ENCODE measurements around the gene SPATA13. TPM values are rescaled to one million over a fixed set of nuclear protein-coding genes. Genes with fewer than 3 reads are reported as not detected.
"Not testable (repeated sequence)": the region's sequence is repeated elsewhere in the genome, so short reads cannot be mapped to it uniquely, and the experiment has no call there.

The SPATA13 gene
- total RNA-seq, 1 experiment from 2014 or later = 14.1 TPM

DNA sequence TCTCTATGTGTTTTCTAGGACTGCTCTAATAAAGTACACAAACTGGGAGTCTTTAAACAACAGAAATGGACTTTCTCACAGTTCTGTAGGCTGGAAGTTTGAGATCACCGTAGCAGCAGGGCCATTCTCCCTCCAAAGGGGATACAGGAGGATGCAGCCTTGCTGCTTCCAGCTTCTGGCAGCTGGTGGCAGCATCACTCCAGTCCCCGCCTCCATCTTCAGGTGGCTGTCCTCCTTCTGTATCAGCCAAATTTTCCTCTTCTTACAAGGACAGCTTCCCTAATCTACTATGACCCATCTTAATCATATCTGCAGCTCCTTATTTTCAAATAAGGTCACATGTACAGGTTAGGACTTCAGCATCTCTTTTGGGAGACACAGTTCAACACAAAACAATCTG, 161.9 kb downstream of the SPATA13 start:
- not testable (repeated sequence) for H3K27me3 ChIP-seq (ENCODE audit: insufficient read depth, low read length); H2BK15ac ChIP-seq (ENCODE audit: low read depth, low read length); H3K4me1 ChIP-seq (ENCODE audit: insufficient read depth, low read length); H3K9me3 Mint-ChIP-seq; H3T11ph ChIP-seq (ENCODE audit: low read length); H3K9ac ChIP-seq (ENCODE audit: extremely low read depth, insufficient read length, low read length); H3K4me1 Mint-ChIP-seq; H2BK5ac ChIP-seq (ENCODE audit: insufficient read length, low read length); H4K91ac ChIP-seq (ENCODE audit: insufficient read length, low read depth, low read length); H3K23me2 ChIP-seq (ENCODE audit: insufficient read length, low read depth, low read length, poor library complexity, severe bottlenecking); DNase-seq; H4K5ac ChIP-seq (ENCODE audit: insufficient read length, low read depth, low read length); H2AK5ac ChIP-seq (ENCODE audit: insufficient read length, low read length); H3K79me2 ChIP-seq (ENCODE audit: insufficient read depth, low read length); H2BK120ac ChIP-seq (ENCODE audit: low read depth, low read length, poor library complexity, severe bottlenecking); H4K20me1 ChIP-seq (ENCODE audit: control insufficient read depth, insufficient read depth, insufficient read length); H3K27ac ChIP-seq (ENCODE audit: insufficient read length, low read depth, low read length); H3K4ac ChIP-seq (ENCODE audit: low read depth, low read length); H3K27me3 Mint-ChIP-seq (ENCODE audit: low read depth); H3K23ac ChIP-seq (ENCODE audit: insufficient read length, low read depth, low read length); H2BK20ac ChIP-seq (ENCODE audit: low read depth, low read length, poor library complexity, severe bottlenecking); H3K4me2 ChIP-seq (ENCODE audit: insufficient read depth, insufficient read length, low read length); H3K18ac ChIP-seq (ENCODE audit: insufficient read length, low read depth, low read length); H2AFZ ChIP-seq (ENCODE audit: low read length); H3K14ac ChIP-seq (ENCODE audit: insufficient read depth, low read length); H4K8ac ChIP-seq (replicated peaks; ENCODE audit: insufficient read length, low read depth, low read length); H3K9me3 ChIP-seq (ENCODE audit: control insufficient read depth, low read depth, low read length); H3K36me3 Mint-ChIP-seq (ENCODE audit: insufficient read depth in 1 of 3, low read depth in 3 of 3); H3K4me3 Mint-ChIP-seq; H3K56ac ChIP-seq (ENCODE audit: insufficient read length, low read depth, low read length); H2BK12ac ChIP-seq (ENCODE audit: insufficient read length, low read depth, low read length); H3K27ac Mint-ChIP-seq; H3K79me1 ChIP-seq (ENCODE audit: insufficient read depth, low read depth, low read length, poor library complexity, severe bottlenecking)
- TF ChIP-seq, protein P1, sequence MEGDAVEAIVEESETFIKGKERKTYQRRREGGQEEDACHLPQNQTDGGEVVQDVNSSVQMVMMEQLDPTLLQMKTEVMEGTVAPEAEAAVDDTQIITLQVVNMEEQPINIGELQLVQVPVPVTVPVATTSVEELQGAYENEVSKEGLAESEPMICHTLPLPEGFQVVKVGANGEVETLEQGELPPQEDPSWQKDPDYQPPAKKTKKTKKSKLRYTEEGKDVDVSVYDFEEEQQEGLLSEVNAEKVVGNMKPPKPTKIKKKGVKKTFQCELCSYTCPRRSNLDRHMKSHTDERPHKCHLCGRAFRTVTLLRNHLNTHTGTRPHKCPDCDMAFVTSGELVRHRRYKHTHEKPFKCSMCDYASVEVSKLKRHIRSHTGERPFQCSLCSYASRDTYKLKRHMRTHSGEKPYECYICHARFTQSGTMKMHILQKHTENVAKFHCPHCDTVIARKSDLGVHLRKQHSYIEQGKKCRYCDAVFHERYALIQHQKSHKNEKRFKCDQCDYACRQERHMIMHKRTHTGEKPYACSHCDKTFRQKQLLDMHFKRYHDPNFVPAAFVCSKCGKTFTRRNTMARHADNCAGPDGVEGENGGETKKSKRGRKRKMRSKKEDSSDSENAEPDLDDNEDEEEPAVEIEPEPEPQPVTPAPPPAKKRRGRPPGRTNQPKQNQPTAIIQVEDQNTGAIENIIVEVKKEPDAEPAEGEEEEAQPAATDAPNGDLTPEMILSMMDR (conservative IDR thresholded peaks at IDR 0.05) = peak; percentile 68
- WGBS (ENCODE audit: extremely low coverage, insufficient read length, low lambda C conversion rate) = no CpG with 5 or more reads among the region's 2 CpGs

Data from H9 (cell line).